BE2C (cell line): ENCODE data around the gene GPC3.

Experiments used
- DNase-seq: peaks from one replicate; pipeline ENCODE4 v3.0.0-alpha.2; 2020
- H3K27me3 ChIP-seq: fragments of 250-450 bp; sonication (Bioruptor Pico); 2 replicates; pipeline ENCODE4 v1.5.1; 2020; ENCODE audit warnings: mild to moderate bottlenecking
- H3K36me3 ChIP-seq: fragments of 250-450 bp; sonication (Bioruptor Pico); 2 replicates; pipeline ENCODE4 v1.5.1; 2020; ENCODE audit warnings: mild to moderate bottlenecking
- H3K4me1 ChIP-seq: fragments of 250-450 bp; sonication (Bioruptor Pico); 2 replicates; pipeline ENCODE4 v1.5.1; 2020
- H3K4me3 ChIP-seq: 2 replicates; pipeline ENCODE4 v1.5.1; 2011; ENCODE audit warnings: low read depth, low read length
- H3K9me3 ChIP-seq: fragments of 250-450 bp; sonication (Bioruptor Pico); 2 replicates; pipeline ENCODE4 v1.5.1; 2020
- TF ChIP-seq, protein P1 (sequence below): IDR thresholded peaks from 2 replicates; pipeline ENCODE4 v1.5.1; 2012; ENCODE audit warnings: mild to moderate bottlenecking, low read depth, low read length

The GPC3 gene

GRCh38 chrX:133979641-133980230, 5.7 kb downstream of the GPC3 start:
- no peaks in the 10 kb centered on the region for H3K27me3 ChIP-seq
- H3K36me3 ChIP-seq = no peaks in the 10 kb centered on the region
- H3K4me3 ChIP-seq = no peak overlapping the region
- H3K9me3 ChIP-seq = no peaks in the 10 kb centered on the region
- DNase-seq = no peak
- no peaks in the 10 kb centered on the region for H3K4me1 ChIP-seq
- TF ChIP-seq, protein P1, sequence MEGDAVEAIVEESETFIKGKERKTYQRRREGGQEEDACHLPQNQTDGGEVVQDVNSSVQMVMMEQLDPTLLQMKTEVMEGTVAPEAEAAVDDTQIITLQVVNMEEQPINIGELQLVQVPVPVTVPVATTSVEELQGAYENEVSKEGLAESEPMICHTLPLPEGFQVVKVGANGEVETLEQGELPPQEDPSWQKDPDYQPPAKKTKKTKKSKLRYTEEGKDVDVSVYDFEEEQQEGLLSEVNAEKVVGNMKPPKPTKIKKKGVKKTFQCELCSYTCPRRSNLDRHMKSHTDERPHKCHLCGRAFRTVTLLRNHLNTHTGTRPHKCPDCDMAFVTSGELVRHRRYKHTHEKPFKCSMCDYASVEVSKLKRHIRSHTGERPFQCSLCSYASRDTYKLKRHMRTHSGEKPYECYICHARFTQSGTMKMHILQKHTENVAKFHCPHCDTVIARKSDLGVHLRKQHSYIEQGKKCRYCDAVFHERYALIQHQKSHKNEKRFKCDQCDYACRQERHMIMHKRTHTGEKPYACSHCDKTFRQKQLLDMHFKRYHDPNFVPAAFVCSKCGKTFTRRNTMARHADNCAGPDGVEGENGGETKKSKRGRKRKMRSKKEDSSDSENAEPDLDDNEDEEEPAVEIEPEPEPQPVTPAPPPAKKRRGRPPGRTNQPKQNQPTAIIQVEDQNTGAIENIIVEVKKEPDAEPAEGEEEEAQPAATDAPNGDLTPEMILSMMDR = no peak

DNA sequence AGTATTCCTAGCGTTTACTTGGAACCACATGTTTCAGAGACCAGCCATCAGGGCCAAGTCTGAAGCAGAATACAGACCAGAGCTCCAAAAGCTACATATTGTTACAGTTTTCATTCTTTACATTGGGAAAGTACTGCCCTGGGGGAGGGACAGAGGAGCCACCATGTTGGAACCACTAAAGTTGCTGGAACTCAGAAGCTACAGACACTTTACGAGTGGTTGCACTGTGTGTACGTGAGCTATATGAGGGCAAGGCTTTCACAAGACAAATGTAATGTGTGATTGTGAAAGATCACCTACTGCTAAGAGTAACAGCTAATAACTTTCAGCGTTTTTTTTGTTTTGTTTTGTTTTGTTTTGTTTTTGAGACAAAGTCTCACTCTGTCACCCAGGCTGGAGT, 11.7 kb downstream of the GPC3 start:
- Histone ChIP-seq H3K4me3 (no peak overlapping the region), H3K36me3 (no peaks in the 10 kb centered on the region), H3K9me3 (no peaks in the 10 kb centered on the region), H3K4me1 (no peaks in the 10 kb centered on the region), H3K27me3 (no peaks in the 10 kb centered on the region)
- no peak for DNase-seq
- TF ChIP-seq, protein P1 = no peak

DNA sequence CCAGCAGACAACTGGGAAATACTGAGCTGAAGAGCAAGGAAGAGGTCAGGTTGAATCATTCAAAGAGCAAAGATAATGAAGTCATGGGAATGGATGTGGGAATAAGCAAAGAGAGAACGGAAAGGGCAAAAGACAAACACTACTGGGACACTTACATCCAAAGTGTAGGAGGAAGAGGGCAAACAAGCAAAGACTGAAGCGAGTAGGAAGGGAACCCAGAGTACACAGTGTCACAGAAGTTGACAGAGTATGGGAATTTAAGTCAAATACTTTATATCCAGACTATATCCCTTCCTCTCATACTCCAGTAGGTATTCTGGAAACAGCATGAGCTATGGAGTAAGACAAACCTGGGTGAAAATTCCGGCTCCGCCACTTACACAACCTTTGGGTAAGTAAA, 12.5 kb downstream of the GPC3 start:
- Histone ChIP-seq H3K9me3 (no peaks in the 10 kb centered on the region), H3K4me3 (no peak overlapping the region), H3K27me3 (no peaks in the 10 kb centered on the region), H3K4me1 (no peaks in the 10 kb centered on the region), H3K36me3 (no peaks in the 10 kb centered on the region)
- TF ChIP-seq, protein P1 = no peak
- DNase-seq = no peak

GRCh38 chrX:133971586-133971985, 13.8 kb downstream of the GPC3 start:
- Histone ChIP-seq H3K4me1 (no peaks in the 10 kb centered on the region), H3K27me3 (no peaks in the 10 kb centered on the region)

DNA sequence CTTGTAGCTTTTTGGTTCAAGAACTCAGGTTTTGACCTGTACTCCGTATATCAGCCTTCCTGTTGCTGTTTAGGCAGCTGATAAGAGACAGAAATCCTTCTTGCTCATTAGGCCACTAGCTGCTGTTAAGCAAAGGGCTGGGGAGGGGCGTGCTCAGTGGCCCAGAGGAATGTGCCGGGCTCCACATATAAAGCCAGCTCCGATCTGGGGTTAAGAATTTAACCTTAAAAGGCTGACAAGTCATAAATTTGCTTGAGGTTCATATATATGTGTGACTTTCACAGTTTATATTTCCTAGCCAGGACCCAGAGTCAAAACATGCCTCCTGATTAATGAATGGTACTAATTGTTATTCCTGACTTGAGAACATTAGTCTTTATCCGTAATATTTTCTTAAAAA, 15.3 kb downstream of the GPC3 start:
- Histone ChIP-seq H3K36me3 (no peaks in the 10 kb centered on the region), H3K4me3 (no peak overlapping the region), H3K4me1 (no peaks in the 10 kb centered on the region), H3K27me3 (no peaks in the 10 kb centered on the region), H3K9me3 (no peaks in the 10 kb centered on the region)
- DNase-seq = no peak
- TF ChIP-seq, protein P1 = no peak

More at GRCh38 chrX:133971586-133971985, 13.8 kb downstream of the GPC3 start:
- H3K4me3 ChIP-seq = no peak overlapping the region
- H3K36me3 ChIP-seq = no peaks in the 10 kb centered on the region
- H3K9me3 ChIP-seq = no peaks in the 10 kb centered on the region
- TF ChIP-seq, protein P1 = no peak
- DNase-seq = no peak

- H3K9me3 ChIP-seq = no peaks in the 10 kb centered on the region
- no peaks in the 10 kb centered on the region for H3K27me3 ChIP-seq
- TF ChIP-seq, protein P1 = no peak
- DNase-seq = no peak
- no peaks in the 10 kb centered on the region for H3K36me3 ChIP-seq
- no peaks in the 10 kb centered on the region for H3K4me1 ChIP-seq
- no peak overlapping the region for H3K4me3 ChIP-seq
Measured at GRCh38 chrX:133969191-133969590, 16.2 kb downstream of the GPC3 start.
